Activated naive CD4-positive, alpha-beta T cell treated with anti-CD3 and anti-CD28 coated beads, Interleukin-2, amount 50 U/mL, for 24 hours (primary cell): Measurements from ENCODE around the gene ELF4.
A peak's percentile ranks its signal among the peaks of the same experiment; 100 is the strongest.

Experiments used
- H3K27ac Mint-ChIP-seq: one replicate; pipeline ENCODE4 v1.8.0; 2021; ENCODE audit warnings: mild to moderate bottlenecking, mixed read lengths
- H3K27me3 Mint-ChIP-seq: one replicate; pipeline ENCODE4 v1.8.0; 2021; ENCODE audit warnings: mixed read lengths
- H3K36me3 Mint-ChIP-seq: one replicate; pipeline ENCODE4 v1.8.0; 2021; ENCODE audit warnings: mixed read lengths
- H3K4me1 Mint-ChIP-seq: one replicate; pipeline ENCODE4 v1.8.0; 2021; ENCODE audit warnings: mixed read lengths
- H3K4me3 Mint-ChIP-seq: one replicate; pipeline ENCODE4 v1.8.0; 2021; ENCODE audit warnings: mild to moderate bottlenecking, mixed read lengths
- H3K9me3 Mint-ChIP-seq: one replicate; pipeline ENCODE4 v1.8.0; 2021; ENCODE audit warnings: mixed read lengths

The ELF4 gene

GRCh38 chrX:130097507-130098209 is 12.6 kb downstream of the ELF4 start:
- Mint-ChIP-seq H3K4me1 (peaks cover 61% of the 10 kb centered on the region), H3K9me3 (no peaks in the 10 kb centered on the region), H3K36me3 (no peaks in the 10 kb centered on the region), H3K27ac (peak overlapping the region; percentile 70), H3K4me3 (peak overlapping the region; percentile 65), H3K27me3 (no peaks in the 10 kb centered on the region)

GRCh38 chrX:130095249-130096030 is 14.9 kb downstream of the ELF4 start:
- Mint-ChIP-seq H3K4me1 (peaks cover 60% of the 10 kb centered on the region), H3K4me3 (no peak overlapping the region), H3K27me3 (no peaks in the 10 kb centered on the region), H3K27ac (peak overlapping the region; percentile 68), H3K9me3 (no peaks in the 10 kb centered on the region), H3K36me3 (no peaks in the 10 kb centered on the region)

- Mint-ChIP-seq H3K36me3 (no peaks in the 10 kb centered on the region), H3K4me3 (no peak overlapping the region), H3K4me1 (peaks cover 56% of the 10 kb centered on the region), H3K9me3 (no peaks in the 10 kb centered on the region), H3K27ac (peak overlapping the region; percentile 51), H3K27me3 (no peaks in the 10 kb centered on the region)
These were observed 15.6 kb downstream of the ELF4 start for GRCh38 chrX:130094696-130095095.

GRCh38 chrX:130093271-130093670 is 17.0 kb downstream of the ELF4 start:
- H3K27me3 Mint-ChIP-seq, result no peaks in the 10 kb centered on the region
- H3K27ac Mint-ChIP-seq, result no peak overlapping the region
- H3K36me3 Mint-ChIP-seq, result no peaks in the 10 kb centered on the region
- H3K4me3 Mint-ChIP-seq, result no peak overlapping the region
- no peaks in the 10 kb centered on the region for H3K9me3 Mint-ChIP-seq
- H3K4me1 Mint-ChIP-seq, result peaks cover 54% of the 10 kb centered on the region

GRCh38 chrX:130091980-130092522 is 18.2 kb downstream of the ELF4 start:
- H3K27me3 Mint-ChIP-seq, result no peaks in the 10 kb centered on the region
- H3K4me3 Mint-ChIP-seq, result peak overlapping the region; percentile 59
- peaks cover 55% of the 10 kb centered on the region for H3K4me1 Mint-ChIP-seq
- no peaks in the 10 kb centered on the region for H3K9me3 Mint-ChIP-seq
- H3K27ac Mint-ChIP-seq, result peak overlapping the region; percentile 62
- no peaks in the 10 kb centered on the region for H3K36me3 Mint-ChIP-seq

GRCh38 chrX:130090364-130090763 is 19.9 kb downstream of the ELF4 start:
- peaks cover 53% of the 10 kb centered on the region for H3K4me1 Mint-ChIP-seq
- H3K27ac Mint-ChIP-seq, result peak overlapping the region; percentile 80
- no peaks in the 10 kb centered on the region for H3K9me3 Mint-ChIP-seq
- H3K4me3 Mint-ChIP-seq, result no peak overlapping the region
- H3K27me3 Mint-ChIP-seq, result no peaks in the 10 kb centered on the region
- no peaks in the 10 kb centered on the region for H3K36me3 Mint-ChIP-seq

GRCh38 chrX:130086447-130087206 is 23.7 kb downstream of the ELF4 start:
- H3K9me3 Mint-ChIP-seq, result no peaks in the 10 kb centered on the region
- H3K4me1 Mint-ChIP-seq, result peaks cover 65% of the 10 kb centered on the region
- peak overlapping the region; percentile 84 for H3K27ac Mint-ChIP-seq
- H3K4me3 Mint-ChIP-seq, result peak overlapping the region; percentile 84
- no peaks in the 10 kb centered on the region for H3K27me3 Mint-ChIP-seq
- H3K36me3 Mint-ChIP-seq, result no peaks in the 10 kb centered on the region

- Mint-ChIP-seq H3K36me3 (no peaks in the 10 kb centered on the region), H3K27ac (peak overlapping the region; percentile 84), H3K27me3 (no peaks in the 10 kb centered on the region), H3K4me1 (peaks cover 68% of the 10 kb centered on the region), H3K9me3 (no peaks in the 10 kb centered on the region), H3K4me3 (peak overlapping the region; percentile 84)
These were observed 24.5 kb downstream of the ELF4 start for GRCh38 chrX:130085551-130086446.

GRCh38 chrX:130084631-130085237 is 25.6 kb downstream of the ELF4 start:
- H3K27ac Mint-ChIP-seq, result peak overlapping the region; percentile 55
- no peaks in the 10 kb centered on the region for H3K36me3 Mint-ChIP-seq
- H3K4me3 Mint-ChIP-seq, result peak overlapping the region; percentile 84
- no peaks in the 10 kb centered on the region for H3K9me3 Mint-ChIP-seq
- no peaks in the 10 kb centered on the region for H3K27me3 Mint-ChIP-seq
- peaks cover 65% of the 10 kb centered on the region for H3K4me1 Mint-ChIP-seq

- no peaks in the 10 kb centered on the region for H3K27me3 Mint-ChIP-seq
- peak overlapping the region; percentile 91 for H3K27ac Mint-ChIP-seq
- peaks cover 66% of the 10 kb centered on the region for H3K4me1 Mint-ChIP-seq
These were observed 26.5 kb downstream of the ELF4 start for GRCh38 chrX:130083656-130084382.

GRCh38 chrX:130083107-130083490 is 27.2 kb downstream of the ELF4 start:
- Mint-ChIP-seq H3K4me3 (peak overlapping the region; percentile 84), H3K36me3 (no peaks in the 10 kb centered on the region), H3K9me3 (no peaks in the 10 kb centered on the region), H3K27me3 (no peaks in the 10 kb centered on the region), H3K4me1 (peaks cover 58% of the 10 kb centered on the region), H3K27ac (peak overlapping the region; percentile 91)

More at GRCh38 chrX:130083656-130084382, 26.5 kb downstream of the ELF4 start:
- Mint-ChIP-seq H3K4me3 (peak overlapping the region; percentile 84), H3K36me3 (no peaks in the 10 kb centered on the region), H3K9me3 (no peaks in the 10 kb centered on the region)

- H3K27ac Mint-ChIP-seq, result peak overlapping the region; percentile 86
- H3K27me3 Mint-ChIP-seq, result no peaks in the 10 kb centered on the region
- H3K9me3 Mint-ChIP-seq, result no peaks in the 10 kb centered on the region
- H3K36me3 Mint-ChIP-seq, result no peaks in the 10 kb centered on the region
- H3K4me3 Mint-ChIP-seq, result peak overlapping the region; percentile 73
- peaks cover 52% of the 10 kb centered on the region for H3K4me1 Mint-ChIP-seq
These were observed 27.8 kb downstream of the ELF4 start for GRCh38 chrX:130082244-130083106.

- no peaks in the 10 kb centered on the region for H3K36me3 Mint-ChIP-seq
- H3K4me3 Mint-ChIP-seq, result peak overlapping the region; percentile 73
- no peaks in the 10 kb centered on the region for H3K9me3 Mint-ChIP-seq
- peaks cover 52% of the 10 kb centered on the region for H3K4me1 Mint-ChIP-seq
- no peaks in the 10 kb centered on the region for H3K27me3 Mint-ChIP-seq
- H3K27ac Mint-ChIP-seq, result peak overlapping the region; percentile 94
These were observed 28.8 kb downstream of the ELF4 start for GRCh38 chrX:130081421-130082045.
